ENCODE measurements around the gene AP5B1. TPM values are rescaled to one million over a fixed set of nuclear protein-coding genes. Genes with fewer than 3 reads are reported as not detected.

Gene AP5B1
- total and polyA plus RNA-seq, 4 experiments from 2014 or later: 5.2 to 26.9 (median 19.6) TPM

DNA sequence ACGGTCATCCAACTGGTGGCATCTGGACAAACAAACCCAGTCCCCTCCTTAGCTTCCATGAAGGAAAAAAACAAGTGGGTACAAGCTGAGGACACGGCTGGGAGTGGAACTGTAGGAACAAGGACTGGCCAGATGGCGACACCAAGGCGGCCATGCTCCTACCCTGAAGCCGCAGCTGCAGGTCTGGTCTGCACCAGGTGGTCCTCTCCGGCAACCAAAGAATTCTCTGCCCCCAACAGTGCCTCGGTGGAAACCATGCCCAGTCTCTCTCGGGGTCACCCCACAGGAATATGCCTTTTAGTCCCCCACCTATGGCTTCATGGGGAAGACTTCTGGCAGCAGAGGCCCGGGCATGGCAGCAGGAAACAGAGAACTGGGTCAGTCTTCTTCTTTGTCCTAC, 28.7 kb upstream of the AP5B1 start:
- ChIA-PET POLR2A (ENCODE audit: partially characterized antibody) (no interaction called here), CTCF (ENCODE audit: partially characterized antibody) (interaction anchor here (1.1 to 3.0 kb wide), 3 partner anchors 8 to 78 kb away, joined by 4 to 12 read pairs (median 4); partner anchors contain the start of gene FIBP)
- H3K9me3 Mint-ChIP-seq: peaks cover 0 to 2% (median 0%) of the 10 kb centered on the region in 8 donors

DNA sequence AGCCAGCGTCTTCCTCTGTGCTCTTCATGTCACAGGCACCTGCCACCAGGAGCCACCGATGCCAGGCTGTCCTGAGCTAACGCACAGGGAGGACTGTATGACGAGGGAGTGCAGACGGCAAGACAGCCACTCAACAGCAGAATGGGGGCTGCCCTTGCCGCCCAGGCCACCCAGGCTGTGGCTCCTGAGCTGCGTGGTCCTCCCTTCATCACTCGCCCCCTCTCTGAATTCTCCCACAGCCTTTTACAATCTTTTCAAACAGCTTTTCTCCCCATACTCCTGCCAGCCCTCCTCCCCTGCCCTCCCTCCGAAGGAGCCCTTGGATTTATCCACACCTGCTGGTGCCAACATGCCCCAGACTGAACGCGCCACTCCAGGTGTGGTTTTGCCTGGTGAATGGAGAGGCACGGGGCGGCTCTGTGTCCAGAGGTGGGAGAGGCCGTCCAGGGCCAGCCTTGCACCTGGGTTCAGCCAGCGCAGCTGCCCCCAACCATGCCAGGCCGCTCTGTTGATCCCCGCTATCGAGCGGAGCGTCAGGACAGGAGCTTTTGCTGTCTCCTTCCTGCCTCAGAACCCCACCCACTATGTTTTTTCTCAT, 28.1 kb upstream of the AP5B1 start:
- Histone ChIP-seq H3K36me3 (ENCODE audit: insufficient read depth, low read length) (no peaks in the 10 kb centered on the region), H3K4me3 (ENCODE audit: low read length in 2 of 2) (no peak overlapping the region), H3K4me1 (ENCODE audit: insufficient read depth, low read length) (no peaks in the 10 kb centered on the region), H3K9me3 (ENCODE audit: control insufficient read depth in 1 of 2, low read length in 2 of 2) (no peaks in the 10 kb centered on the region), H3K27ac (ENCODE audit: low read depth, low read length) (no peak overlapping the region), H3K27me3 (ENCODE audit: insufficient read depth, low read length) (peaks cover 4% of the 10 kb centered on the region)
- Mint-ChIP-seq H3K36me3 (no peaks in the 10 kb centered on the region), H3K27me3 (peaks cover 4 to 7% of the 10 kb centered on the region in 2 donors), H3K27ac (peak overlapping the region in 2 of 7 donors; percentile 36 to 74), H3K4me1 (peaks cover 0 to 1% (median 0%) of the 10 kb centered on the region in 4 donors), H3K4me3 (no peak overlapping the region), H3K9me3 (peaks cover 0 to 2% (median 0%) of the 10 kb centered on the region in 8 donors)
- intact Hi-C loops (cut with micrococcal nuclease): no loop called here
- ChIA-PET POLR2A (ENCODE audit: partially characterized antibody) (no interaction called here), CTCF (ENCODE audit: partially characterized antibody) (interaction anchor here (1.5 to 3.0 kb wide), 3 partner anchors 9 to 77 kb away, joined by 4 to 12 read pairs (median 7); partner anchors contain the start of gene AP5B1)
- no peak for DNase-seq

More for the DNA sequence above, 28.7 kb upstream of the AP5B1 start:
- no peak overlapping the region for H3K4me3 Mint-ChIP-seq
- peaks cover 4 to 7% of the 10 kb centered on the region in 2 donors for H3K27me3 Mint-ChIP-seq
- intact Hi-C loops (cut with micrococcal nuclease): no loop called here
- DNase-seq: no peak
- Histone ChIP-seq H3K9me3 (ENCODE audit: control insufficient read depth in 1 of 2, low read length in 2 of 2) (no peaks in the 10 kb centered on the region), H3K4me3 (ENCODE audit: low read length in 2 of 2) (no peak overlapping the region), H3K27ac (ENCODE audit: low read depth, low read length) (no peak overlapping the region), H3K4me1 (ENCODE audit: insufficient read depth, low read length) (no peaks in the 10 kb centered on the region), H3K36me3 (ENCODE audit: insufficient read depth, low read length) (no peaks in the 10 kb centered on the region), H3K27me3 (ENCODE audit: insufficient read depth, low read length) (no peaks in the 10 kb centered on the region)
- H3K27ac Mint-ChIP-seq: no peak overlapping the region
- H3K4me1 Mint-ChIP-seq: peaks cover 0 to 1% (median 0%) of the 10 kb centered on the region in 4 donors
- no peaks in the 10 kb centered on the region for H3K36me3 Mint-ChIP-seq

GRCh38 chr11:65806979-65807378, 26.2 kb upstream of the AP5B1 start:
- Mint-ChIP-seq H3K4me1 (peaks cover 0 to 1% (median 0%) of the 10 kb centered on the region in 4 donors), H3K36me3 (no peaks in the 10 kb centered on the region), H3K4me3 (no peak overlapping the region), H3K27ac (no peak overlapping the region), H3K27me3 (peaks cover 13 to 14% of the 10 kb centered on the region in 2 donors), H3K9me3 (no peaks in the 10 kb centered on the region)
- Histone ChIP-seq H3K27ac (ENCODE audit: low read depth, low read length) (no peak overlapping the region), H3K27me3 (ENCODE audit: insufficient read depth, low read length) (peaks cover 12% of the 10 kb centered on the region), H3K36me3 (ENCODE audit: insufficient read depth, low read length) (no peaks in the 10 kb centered on the region), H3K9me3 (ENCODE audit: control insufficient read depth in 1 of 2, low read length in 2 of 2) (no peaks in the 10 kb centered on the region), H3K4me1 (ENCODE audit: insufficient read depth, low read length) (no peaks in the 10 kb centered on the region), H3K4me3 (ENCODE audit: low read length in 2 of 2) (no peak overlapping the region)
- ChIA-PET CTCF (ENCODE audit: partially characterized antibody) (interaction anchor here (0.8 to 3.0 kb wide), 5 partner anchors 11 to 215 kb away, joined by 3 to 12 read pairs (median 3); partner anchors contain the start of gene AP5B1), POLR2A (ENCODE audit: partially characterized antibody) (no interaction called here)
- intact Hi-C loops (cut with micrococcal nuclease): no loop called here
- DNase-seq: no peak

DNA sequence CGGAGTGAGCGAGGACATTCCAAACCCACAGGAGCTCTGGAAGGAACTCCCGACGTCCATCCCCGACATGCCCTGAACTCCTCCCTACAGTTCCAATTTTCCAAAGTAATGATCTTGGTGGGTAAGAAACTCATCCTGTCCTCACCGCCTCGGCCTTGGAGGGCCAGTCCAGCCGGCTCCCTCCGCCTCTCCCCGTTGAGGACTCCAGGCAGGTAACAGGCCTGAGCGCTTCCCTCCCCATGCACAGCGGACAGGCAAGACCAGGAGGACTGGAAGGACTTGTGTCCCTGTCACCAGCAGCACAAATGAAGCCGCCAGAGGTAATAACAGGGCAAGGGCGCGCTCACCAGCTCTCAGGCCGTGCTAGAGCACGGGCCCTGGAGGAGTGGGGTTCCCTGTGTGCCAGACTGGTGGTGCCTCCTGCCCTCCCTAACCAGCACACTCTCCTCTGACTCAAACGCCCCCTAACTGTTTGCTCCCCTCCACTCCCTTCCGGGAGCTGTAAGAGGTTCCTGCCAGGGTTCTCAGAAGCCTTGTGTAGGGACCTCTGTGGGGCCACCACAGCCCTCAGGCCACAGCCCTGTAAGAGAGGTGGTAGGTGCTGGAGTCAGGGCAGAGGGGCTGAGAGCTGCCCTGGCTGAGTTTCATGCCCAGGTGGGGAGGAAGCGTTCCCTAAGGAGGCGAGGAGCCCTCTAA, 23.2 kb upstream of the AP5B1 start:
- Mint-ChIP-seq H3K4me3 (no peak overlapping the region), H3K36me3 (no peaks in the 10 kb centered on the region), H3K27ac (no peak overlapping the region), H3K4me1 (no peaks in the 10 kb centered on the region), H3K9me3 (peaks cover 0 to under 1% (median 0%) of the 10 kb centered on the region in 8 donors), H3K27me3 (peaks cover 12 to 21% of the 10 kb centered on the region in 2 donors)
- no peak for DNase-seq
- Histone ChIP-seq H3K4me1 (ENCODE audit: insufficient read depth, low read length) (no peaks in the 10 kb centered on the region), H3K9me3 (ENCODE audit: control insufficient read depth in 1 of 2, low read length in 2 of 2) (no peaks in the 10 kb centered on the region), H3K27ac (ENCODE audit: low read depth, low read length) (no peak overlapping the region), H3K4me3 (ENCODE audit: low read length in 2 of 2) (no peak overlapping the region), H3K36me3 (ENCODE audit: insufficient read depth, low read length) (no peaks in the 10 kb centered on the region), H3K27me3 (ENCODE audit: insufficient read depth, low read length) (peaks cover 12% of the 10 kb centered on the region)
- ChIA-PET POLR2A (ENCODE audit: partially characterized antibody) (no interaction called here), CTCF (ENCODE audit: partially characterized antibody) (interaction anchor here (0.7 kb wide), 1 partner anchor 178 kb away, joined by 3 read pairs; no protein-coding TSS in a partner anchor)
- intact Hi-C loops (cut with micrococcal nuclease): no loop called here

DNA sequence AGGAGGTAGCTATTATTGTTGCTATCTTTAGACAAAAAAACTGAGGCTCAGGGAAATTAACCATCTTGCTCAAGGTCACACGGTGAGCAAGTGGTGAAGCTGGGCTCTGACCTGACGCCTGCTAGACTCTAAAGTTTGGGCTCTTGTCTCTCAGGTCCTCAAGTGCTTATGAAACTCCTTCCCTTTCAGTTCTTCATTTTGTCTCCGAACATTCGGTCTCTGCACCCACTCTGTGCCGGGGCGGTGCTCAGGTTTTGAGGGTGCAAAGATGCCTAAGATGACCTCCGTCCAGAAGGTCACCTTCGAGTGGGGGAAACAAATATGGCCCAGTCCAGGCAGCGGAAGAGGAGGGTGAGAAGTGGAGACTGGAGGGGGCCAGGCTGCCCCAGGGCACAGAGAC, 22.1 kb upstream of the AP5B1 start:
- no peak for DNase-seq
- intact Hi-C loops (cut with micrococcal nuclease): no loop called here
- Histone ChIP-seq H3K27me3 (ENCODE audit: insufficient read depth, low read length) (peaks cover 12% of the 10 kb centered on the region), H3K36me3 (ENCODE audit: insufficient read depth, low read length) (no peaks in the 10 kb centered on the region), H3K9me3 (ENCODE audit: control insufficient read depth in 1 of 2, low read length in 2 of 2) (no peaks in the 10 kb centered on the region), H3K4me1 (ENCODE audit: insufficient read depth, low read length) (no peaks in the 10 kb centered on the region), H3K4me3 (ENCODE audit: low read length in 2 of 2) (no peak overlapping the region), H3K27ac (ENCODE audit: low read depth, low read length) (no peak overlapping the region)
- no peaks in the 10 kb centered on the region for H3K4me1 Mint-ChIP-seq
- no peak overlapping the region for H3K27ac Mint-ChIP-seq
- no peaks in the 10 kb centered on the region for H3K36me3 Mint-ChIP-seq
- CTCF ChIA-PET (ENCODE audit: partially characterized antibody): interaction anchor here (0.7 kb wide), 2 partner anchors 99 to 177 kb away, joined by 3 read pairs; no protein-coding TSS in a partner anchor
- H3K9me3 Mint-ChIP-seq: peaks cover 0 to 1% (median 0%) of the 10 kb centered on the region in 8 donors
- no peak overlapping the region for H3K4me3 Mint-ChIP-seq
- H3K27me3 Mint-ChIP-seq: peaks cover 11 to 26% of the 10 kb centered on the region in 2 donors
- POLR2A ChIA-PET (ENCODE audit: partially characterized antibody): no interaction called here

DNA sequence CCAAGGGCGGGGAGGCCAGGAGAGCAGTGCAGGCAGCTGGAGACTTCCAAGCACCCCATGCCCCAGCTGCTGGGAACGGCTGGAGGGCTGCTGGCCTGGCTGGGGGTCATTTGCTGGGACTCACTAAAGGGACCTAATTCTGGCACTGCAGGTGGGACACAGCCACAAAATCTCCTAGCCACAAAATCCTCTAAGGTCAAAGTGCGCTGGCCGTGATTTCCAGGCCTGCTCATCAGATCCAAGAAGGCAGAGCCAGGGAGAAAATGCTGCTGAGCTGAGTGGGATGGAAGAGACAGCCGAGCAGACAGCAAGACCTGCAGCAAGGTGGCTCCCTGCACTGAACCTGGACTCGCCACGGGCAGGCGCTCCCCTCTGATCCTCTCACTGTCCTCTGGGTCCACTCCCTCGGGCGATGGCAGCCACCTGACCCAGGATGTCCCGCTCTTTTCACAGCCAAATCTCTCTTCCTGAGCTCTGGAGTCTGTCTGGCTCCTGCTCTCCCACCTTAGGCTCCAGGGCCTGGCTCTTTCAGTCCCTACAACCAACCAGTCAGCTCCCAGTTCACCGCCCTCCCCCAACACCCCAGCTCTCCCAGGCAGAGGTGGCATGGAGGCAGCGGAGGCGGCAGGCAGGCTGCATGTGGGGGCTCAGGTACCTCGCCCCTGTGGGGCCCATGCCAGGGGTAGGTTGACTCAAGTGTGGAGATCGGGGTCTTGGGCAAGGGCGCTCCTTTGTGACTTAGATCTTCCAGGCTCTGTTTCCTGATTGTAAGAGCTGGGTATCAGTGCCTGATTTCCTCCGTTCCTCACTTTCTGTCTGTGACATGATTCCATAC, 20.6 kb upstream of the AP5B1 start:
- intact Hi-C loops (cut with micrococcal nuclease): no loop called here

DNA sequence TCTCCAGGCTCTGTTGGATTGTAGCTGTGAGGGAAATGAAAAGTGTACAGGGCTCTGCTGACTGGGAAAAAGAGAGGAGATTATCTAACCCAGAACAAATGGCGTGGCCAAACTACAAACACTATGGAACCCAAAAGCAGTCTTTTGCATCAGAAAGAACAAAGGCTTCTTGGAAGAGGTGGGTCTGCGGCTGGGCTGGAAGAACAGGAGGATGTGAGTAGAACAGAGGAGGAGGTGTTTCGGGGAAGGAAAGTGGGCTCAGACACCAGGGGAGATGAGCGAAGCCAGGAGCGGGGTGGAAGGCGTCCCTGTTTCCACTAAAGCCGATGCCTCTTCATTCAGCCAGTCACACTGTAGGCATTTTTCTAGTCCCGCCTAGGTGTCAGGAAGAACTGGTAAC, 18.1 kb upstream of the AP5B1 start:
- H3K27ac Mint-ChIP-seq: no peak overlapping the region
- H3K36me3 Mint-ChIP-seq: no peaks in the 10 kb centered on the region
- H3K4me3 Mint-ChIP-seq: no peak overlapping the region
- H3K27ac ChIP-seq (ENCODE audit: low read depth, low read length): no peak overlapping the region
- peaks cover 8% of the 10 kb centered on the region for H3K27me3 ChIP-seq (ENCODE audit: insufficient read depth, low read length)
- peaks cover 0 to 1% (median 0%) of the 10 kb centered on the region in 8 donors for H3K9me3 Mint-ChIP-seq
- DNase-seq: peak in 1 of 5 donors; percentile 7
- H3K4me1 Mint-ChIP-seq: no peaks in the 10 kb centered on the region
- ChIA-PET POLR2A (ENCODE audit: partially characterized antibody) (no interaction called here), CTCF (ENCODE audit: partially characterized antibody) (interaction anchor here (1.5 kb wide), 1 partner anchor 28 kb away, joined by 3 read pairs; no protein-coding TSS in a partner anchor)
- no peak overlapping the region for H3K4me3 ChIP-seq (ENCODE audit: low read length in 2 of 2)
- intact Hi-C loops (cut with micrococcal nuclease): no loop called here
- no peaks in the 10 kb centered on the region for H3K9me3 ChIP-seq (ENCODE audit: control insufficient read depth in 1 of 2, low read length in 2 of 2)
- H3K27me3 Mint-ChIP-seq: peaks cover 11 to 22% of the 10 kb centered on the region in 2 donors
- H3K36me3 ChIP-seq (ENCODE audit: insufficient read depth, low read length): no peaks in the 10 kb centered on the region
- H3K4me1 ChIP-seq (ENCODE audit: insufficient read depth, low read length): no peaks in the 10 kb centered on the region

More for the DNA sequence above, 20.6 kb upstream of the AP5B1 start:
- Mint-ChIP-seq H3K27me3 (peaks cover 11 to 22% of the 10 kb centered on the region in 2 donors), H3K9me3 (peaks cover 0 to 1% (median 0%) of the 10 kb centered on the region in 8 donors), H3K4me3 (no peak overlapping the region), H3K4me1 (no peaks in the 10 kb centered on the region), H3K36me3 (no peaks in the 10 kb centered on the region), H3K27ac (no peak overlapping the region)
- no peaks in the 10 kb centered on the region for H3K36me3 ChIP-seq (ENCODE audit: insufficient read depth, low read length)
- H3K4me3 ChIP-seq (ENCODE audit: low read length in 2 of 2): no peak overlapping the region
- DNase-seq: no peak
- ChIA-PET CTCF (ENCODE audit: partially characterized antibody) (no interaction called here), POLR2A (ENCODE audit: partially characterized antibody) (no interaction called here)
- peaks cover 12% of the 10 kb centered on the region for H3K27me3 ChIP-seq (ENCODE audit: insufficient read depth, low read length)
- no peak overlapping the region for H3K27ac ChIP-seq (ENCODE audit: low read depth, low read length)
- H3K4me1 ChIP-seq (ENCODE audit: insufficient read depth, low read length): no peaks in the 10 kb centered on the region
- H3K9me3 ChIP-seq (ENCODE audit: control insufficient read depth in 1 of 2, low read length in 2 of 2): no peaks in the 10 kb centered on the region
